GM21367 (cell line): Measurements from ENCODE around the gene TLE1.
A peak's percentile ranks its signal among the peaks of the same experiment; 100 is the strongest.
"Not testable (repeated sequence)": the region's sequence is repeated elsewhere in the genome, so short reads cannot be mapped to it uniquely, and the experiment has no call there.

Experiments
- ATAC-seq: cut with Tn5 transposase; IDR thresholded peaks from one replicate; pipeline ENCODE4 v1.9.1; 2021; ENCODE audit not compliant: unreplicated experiment

TLE1 gene

GRCh38 chr9:81689343-81690175 is at the start of gene TLE1:
TLE1 (minus strand) TSS chr9:81689547; CDS start chr9:81688240, 1,307 bp downstream.
- peak; percentile 73 for ATAC-seq

- peak; percentile 59 for ATAC-seq
Observed at GRCh38 chr9:81737871-81738507, 48.6 kb upstream of the TLE1 start.

DNA sequence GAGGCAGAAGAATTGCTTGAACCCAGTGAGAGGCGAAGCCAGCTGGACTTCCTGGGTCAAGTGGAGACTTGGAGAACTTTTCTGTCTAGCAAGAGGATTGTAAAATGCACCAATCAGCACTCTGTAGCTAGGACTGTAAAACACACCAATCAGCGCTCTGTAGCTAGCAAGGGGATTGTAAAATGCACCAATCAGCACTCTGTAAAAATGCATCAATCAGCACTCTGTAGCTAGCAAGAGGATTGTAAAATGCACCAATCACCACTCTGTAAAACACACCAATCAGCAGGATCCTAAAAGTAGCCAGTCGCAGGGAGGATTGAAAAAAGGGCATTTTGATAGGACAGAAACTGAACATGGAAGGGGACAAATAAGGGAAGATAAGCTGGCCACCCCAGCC is 41.2 kb upstream of the TLE1 start:
- ATAC-seq, result not testable (repeated sequence)

GRCh38 chr9:81729135-81729534 is 39.8 kb upstream of the TLE1 start:
- ATAC-seq, result peak; percentile 79

DNA sequence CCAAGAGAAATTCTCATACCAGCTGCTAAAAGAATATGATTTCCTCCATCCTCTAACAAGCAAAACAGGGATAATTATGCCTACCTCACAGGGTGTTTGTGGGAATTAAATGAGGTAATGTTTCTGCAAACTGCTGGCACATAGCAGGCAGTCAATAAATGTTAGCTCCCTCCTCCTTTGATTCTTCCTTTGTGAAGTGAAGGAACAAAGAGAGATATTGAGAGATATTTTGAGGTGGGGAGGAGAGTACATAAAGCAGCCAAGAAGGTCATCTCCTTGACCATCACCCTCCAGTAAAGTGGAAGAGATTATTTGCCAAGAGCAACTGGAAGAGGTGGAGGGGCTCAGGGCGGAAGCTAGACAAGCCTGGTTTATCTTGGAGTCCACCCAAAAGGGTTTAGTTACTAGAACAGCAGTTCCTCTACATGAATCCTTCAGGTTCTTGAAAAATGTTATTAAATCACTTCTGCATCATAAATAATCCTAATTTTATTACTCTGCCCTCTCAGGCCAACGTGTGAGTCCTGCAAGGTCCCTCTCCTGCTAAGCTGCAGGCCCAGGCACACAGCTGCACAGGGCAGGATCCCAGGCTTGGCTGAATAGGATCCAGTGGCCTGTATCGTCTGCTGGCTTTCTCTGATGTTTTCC is 35.0 kb upstream of the TLE1 start:
- ATAC-seq, result no peak

DNA sequence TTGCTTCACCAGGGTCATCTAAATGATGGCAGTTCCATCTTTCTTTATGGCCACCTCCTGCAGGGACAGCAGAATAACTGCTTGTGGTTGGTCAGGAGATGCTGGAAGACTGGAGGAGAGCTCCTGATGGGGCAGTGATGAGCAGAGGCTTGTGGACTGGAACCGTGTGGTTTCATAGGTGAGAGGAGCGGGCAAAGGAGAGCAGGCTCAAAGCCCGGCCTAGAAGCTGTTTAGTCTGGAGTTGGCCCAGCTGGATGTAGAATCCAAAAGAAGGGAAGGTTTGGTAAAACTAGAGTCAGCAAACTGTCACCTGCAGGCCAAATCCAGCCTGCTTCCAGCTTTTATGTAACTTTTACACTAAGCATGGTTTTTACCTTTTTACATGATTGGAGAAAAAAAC is 32.9 kb upstream of the TLE1 start:
- ATAC-seq, result no peak

GRCh38 chr9:81720450-81721086 is 31.2 kb upstream of the TLE1 start:
- ATAC-seq, result no peak

- ATAC-seq, result no peak
Observed at GRCh38 chr9:81719972-81720371, 30.6 kb upstream of the TLE1 start.

- peak; percentile 63 for ATAC-seq
Observed at GRCh38 chr9:81718244-81718643, 28.9 kb upstream of the TLE1 start.

DNA sequence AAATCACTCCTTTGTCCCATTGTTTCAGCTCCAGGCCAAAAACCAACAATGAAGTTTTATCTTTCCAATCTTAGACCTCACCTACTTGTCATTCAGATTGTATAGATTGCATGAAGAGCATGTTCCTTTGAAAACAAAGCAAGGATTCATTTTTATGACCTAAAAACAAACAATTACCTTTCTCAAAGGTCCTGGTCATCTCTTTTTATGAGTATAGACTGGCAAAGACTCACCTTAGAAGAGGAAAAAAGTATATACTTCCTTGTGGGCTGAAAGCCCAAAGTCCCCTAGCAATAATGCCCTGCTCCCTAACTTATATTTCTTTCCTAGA is 28.4 kb upstream of the TLE1 start:
- no peak for ATAC-seq

GRCh38 chr9:81717061-81717746 is 27.9 kb upstream of the TLE1 start:
- no peak for ATAC-seq

- no peak for ATAC-seq
Observed at GRCh38 chr9:81716409-81716808, 27.1 kb upstream of the TLE1 start.

GRCh38 chr9:81705578-81705977 is 16.2 kb upstream of the TLE1 start:
- no peak for ATAC-seq

- no peak for ATAC-seq
Observed at GRCh38 chr9:81694541-81694940, 5.2 kb upstream of the TLE1 start.

GRCh38 chr9:81693671-81694378 is 4.5 kb upstream of the TLE1 start:
- ATAC-seq, result no peak

DNA sequence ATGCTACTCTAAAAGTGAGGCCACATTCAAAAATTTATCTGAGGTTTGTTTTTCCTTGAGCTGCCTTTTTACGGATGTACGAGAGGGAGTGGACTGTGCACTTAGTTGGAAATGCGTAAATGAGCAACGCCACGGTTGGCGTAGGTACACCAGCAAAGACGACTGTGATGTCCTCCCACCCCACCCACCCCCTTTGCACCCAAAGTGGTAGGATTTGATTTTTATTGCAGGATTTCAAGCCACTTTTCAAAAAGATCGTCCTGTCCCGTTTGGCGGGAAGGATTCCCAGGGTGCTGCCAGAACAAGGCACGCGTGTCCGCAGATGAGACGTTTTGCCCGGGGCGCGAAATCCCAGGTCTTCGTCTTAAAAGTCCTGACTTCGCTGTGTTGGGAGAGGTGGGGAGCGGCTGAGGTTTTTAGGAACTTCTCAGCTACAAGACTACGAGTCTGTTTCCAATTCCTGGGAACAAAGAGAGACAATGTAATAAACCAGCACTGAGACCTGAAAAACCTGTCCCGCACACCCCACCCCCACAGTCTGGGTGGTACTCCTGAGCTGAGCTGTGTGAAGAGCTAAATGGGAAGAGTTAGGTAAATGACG is 1.0 kb upstream of the TLE1 start:
- ATAC-seq, result no peak

DNA sequence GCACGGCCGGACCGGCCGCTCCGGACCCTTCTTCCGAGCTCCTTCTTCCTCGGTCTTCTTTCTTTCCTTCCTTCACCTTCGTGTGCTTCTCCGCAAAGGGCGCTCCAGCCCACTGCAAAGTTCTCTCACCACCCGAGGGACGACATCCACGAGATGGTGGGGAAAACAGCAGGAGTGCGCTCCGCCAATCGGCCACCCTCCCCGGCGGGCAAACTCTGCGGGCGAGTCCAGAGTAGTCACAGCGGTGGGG is 329 bp downstream of the TLE1 start:
- ATAC-seq, result not testable (repeated sequence)

- ATAC-seq, result peak; percentile 10
Observed at GRCh38 chr9:81688262-81689092, 870 bp downstream of the TLE1 start.

DNA sequence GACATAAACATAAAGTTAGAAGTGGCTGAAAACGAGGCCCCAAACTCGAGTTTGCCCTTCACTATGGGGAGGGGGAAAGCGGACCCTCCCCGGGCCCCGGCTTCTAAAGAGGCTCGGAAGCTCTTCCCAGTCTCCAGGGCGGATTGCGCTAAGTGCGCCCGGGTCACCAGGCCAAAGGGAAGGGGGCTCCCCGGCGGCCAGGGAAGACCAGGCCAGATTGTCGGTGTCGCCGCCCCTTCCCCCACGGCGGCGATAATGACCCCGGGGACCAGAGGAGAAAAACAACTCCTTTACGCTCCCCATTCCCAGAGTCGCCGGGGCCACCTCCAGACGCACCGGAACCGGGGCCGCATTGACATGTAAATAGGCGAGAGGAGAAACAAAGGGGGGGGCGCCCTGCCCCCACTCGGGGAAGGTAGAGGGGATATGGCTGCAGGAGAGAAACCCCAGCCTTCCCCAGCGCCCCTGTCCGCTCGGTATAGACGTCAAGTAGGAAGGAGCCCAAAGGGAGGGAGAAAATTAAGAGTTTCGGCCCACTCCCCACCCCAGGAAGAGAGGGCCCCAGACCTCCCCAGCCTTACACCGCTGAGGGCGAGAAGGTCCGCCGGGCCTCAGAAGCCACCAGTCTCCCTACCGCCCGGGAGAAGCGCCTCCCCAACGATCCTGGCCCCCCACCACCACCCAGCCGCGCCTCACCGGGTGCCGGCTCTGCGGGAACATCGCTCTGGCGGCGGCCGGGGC is 1.7 kb downstream of the TLE1 start:
- ATAC-seq, result no peak
